CD8-positive, alpha-beta memory T cell (primary cell): ENCODE measurements around the gene APBA3. TPM values are rescaled to one million over a fixed set of nuclear protein-coding genes. Genes with fewer than 3 reads are reported as not detected.

ENCODE experiments used
- CTCF ChIA-PET: fragments of 350-600 bp; sonication (Branson Sonifier 250); formaldehyde crosslinking; loops from one replicate; lab custom pipeline; 2021; ENCODE audit warnings: antibody characterized with exemption; lab: Charles Lee
- POLR2A ChIA-PET: fragments of 350-600 bp; sonication (Branson Sonifier 250); formaldehyde crosslinking; loops from one replicate; lab custom pipeline; 2021; ENCODE audit warnings: antibody characterized with exemption; lab: Charles Lee
- DNase-seq, 5 donors: peaks; one replicate each; pipeline versions ENCODE4 v3.0.0 to v3.0.0-alpha.2; 2020 to 2022; ENCODE audit warnings: mixed read lengths in 1 of 5
- H3K27ac ChIP-seq: one replicate; pipeline ENCODE4 v1.7.0; 2013; ENCODE audit warnings: low read depth, mild to moderate bottlenecking, low read length, moderate library complexity
- H3K27me3 ChIP-seq: 2 replicates; pipeline ENCODE4 v1.7.0; 2013; ENCODE audit warnings: low read length, mild to moderate bottlenecking; ENCODE audit not compliant: insufficient read depth, poor library complexity, severe bottlenecking
- H3K36me3 ChIP-seq: 2 replicates; pipeline ENCODE4 v1.7.0; 2013; ENCODE audit warnings: mild to moderate bottlenecking, low read length, moderate library complexity; ENCODE audit not compliant: insufficient read depth
- H3K4me1 ChIP-seq: 2 replicates; pipeline ENCODE4 v1.7.0; 2013; ENCODE audit warnings: mild to moderate bottlenecking, low read length, moderate library complexity; ENCODE audit not compliant: insufficient read depth
- H3K4me3 ChIP-seq: 2 replicates; pipeline ENCODE4 v1.7.0; 2013; ENCODE audit warnings: mild to moderate bottlenecking, low read length
- H3K9me3 ChIP-seq: 2 replicates; pipeline ENCODE4 v1.7.0; 2013; ENCODE audit warnings: mild to moderate bottlenecking, low read length
- H3K27ac Mint-ChIP-seq, 8 donors: one replicate each; pipeline ENCODE4 v1.8.0; 2020 to 2021; ENCODE audit warnings: mixed read lengths in 8 of 8, mild to moderate bottlenecking in 6 of 8, inconsistent platforms in 3 of 8, moderate library complexity in 3 of 8
- H3K27me3 Mint-ChIP-seq, 2 donors: one replicate each; pipeline ENCODE4 v1.8.0; 2020 to 2021; ENCODE audit warnings: mixed read lengths in 2 of 2, mild to moderate bottlenecking in 1 of 2, moderate library complexity in 1 of 2
- H3K36me3 Mint-ChIP-seq, 3 donors: one replicate each; pipeline ENCODE4 v1.8.0; 2020 to 2021; ENCODE audit warnings: mixed read lengths in 3 of 3, inconsistent platforms in 1 of 3, mild to moderate bottlenecking in 1 of 3
- H3K4me1 Mint-ChIP-seq, 3 donors: one replicate each; pipeline ENCODE4 v1.8.0; 2020 to 2021; ENCODE audit warnings: mixed read lengths in 3 of 3, inconsistent platforms in 1 of 3, mild to moderate bottlenecking in 1 of 3
- H3K4me3 Mint-ChIP-seq, 7 donors: one replicate each; pipeline ENCODE4 v1.8.0; 2020 to 2021; ENCODE audit warnings: mixed read lengths in 7 of 7, mild to moderate bottlenecking in 6 of 7, moderate library complexity in 4 of 7, inconsistent platforms in 2 of 7
- H3K9me3 Mint-ChIP-seq, 5 donors: one replicate each; pipeline ENCODE4 v1.8.0; 2020 to 2022; ENCODE audit warnings: mixed read lengths in 5 of 5, mild to moderate bottlenecking in 3 of 5, moderate library complexity in 2 of 5, inconsistent platforms in 1 of 5
- polyA plus RNA-seq: library from polyadenylated mRNA; unstranded; fragments of 300-500 nt; fragmentation: Illumina TruSeq; gene quantifications from one replicate; pipeline ENCODE4 v1.2.3, GENCODE V29; 2021
- total RNA-seq, 2 experiments: library from RNA; stranded (reverse); gene quantifications; one replicate each; pipeline ENCODE4 v1.2.3, GENCODE V29; 2021

Gene APBA3
- total and polyA plus RNA-seq, 3 experiments from 2014 or later = 36.3 to 40.8 (median 39.0) TPM

- POLR2A ChIA-PET = interaction anchor here (0.6 to 1.0 kb wide), 2 partner anchors 101 to 349 kb away, joined by 3 to 9 read pairs; no protein-coding TSS in a partner anchor
Measured at GRCh38 chr19:3720349-3720917, 41.1 kb downstream of the APBA3 start.

GRCh38 chr19:3719868-3720267 lies 41.6 kb downstream of the APBA3 start:
- no peak for DNase-seq
- peaks cover 7 to 20% of the 10 kb centered on the region in 2 donors for H3K27me3 Mint-ChIP-seq
- Histone ChIP-seq H3K27ac (no peak overlapping the region), H3K36me3 (no peaks in the 10 kb centered on the region), H3K27me3 (peaks cover 5% of the 10 kb centered on the region), H3K4me1 (peaks cover 16% of the 10 kb centered on the region), H3K9me3 (no peaks in the 10 kb centered on the region), H3K4me3 (no peak overlapping the region)
- CTCF ChIA-PET = interaction anchor here (0.6 to 1.5 kb wide), 4 partner anchors 9 to 93 kb away, joined by 3 to 6 read pairs (median 3); partner anchors contain the start of gene MRPL54
- H3K9me3 Mint-ChIP-seq = no peaks in the 10 kb centered on the region
- no peak overlapping the region for H3K27ac Mint-ChIP-seq
- peaks cover 9 to 18% (median 13%) of the 10 kb centered on the region in 3 donors for H3K4me1 Mint-ChIP-seq
- no peaks in the 10 kb centered on the region for H3K36me3 Mint-ChIP-seq
- no peak overlapping the region for H3K4me3 Mint-ChIP-seq
- POLR2A ChIA-PET = interaction anchor here (0.7 to 1.0 kb wide), 2 partner anchors 102 to 165 kb away, joined by 3 to 4 read pairs; no protein-coding TSS in a partner anchor

More at GRCh38 chr19:3720349-3720917, 41.1 kb downstream of the APBA3 start:
- DNase-seq = no peak
- Histone ChIP-seq H3K9me3 (no peaks in the 10 kb centered on the region), H3K4me1 (peaks cover 16% of the 10 kb centered on the region), H3K27me3 (peaks cover 5% of the 10 kb centered on the region), H3K27ac (no peak overlapping the region), H3K36me3 (no peaks in the 10 kb centered on the region), H3K4me3 (no peak overlapping the region)
- no peak overlapping the region for H3K27ac Mint-ChIP-seq
- H3K9me3 Mint-ChIP-seq = no peaks in the 10 kb centered on the region
- peaks cover 7 to 20% of the 10 kb centered on the region in 2 donors for H3K27me3 Mint-ChIP-seq
- H3K4me3 Mint-ChIP-seq = peak overlapping the region in 1 of 7 donors; percentile 81
- H3K36me3 Mint-ChIP-seq = no peaks in the 10 kb centered on the region
- H3K4me1 Mint-ChIP-seq = peaks cover 9 to 22% (median 13%) of the 10 kb centered on the region in 3 donors
- CTCF ChIA-PET = interaction anchor here (0.6 to 1.5 kb wide), 3 partner anchors 42 to 92 kb away, joined by 3 to 6 read pairs (median 3); partner anchors contain the start of gene MRPL54

DNA sequence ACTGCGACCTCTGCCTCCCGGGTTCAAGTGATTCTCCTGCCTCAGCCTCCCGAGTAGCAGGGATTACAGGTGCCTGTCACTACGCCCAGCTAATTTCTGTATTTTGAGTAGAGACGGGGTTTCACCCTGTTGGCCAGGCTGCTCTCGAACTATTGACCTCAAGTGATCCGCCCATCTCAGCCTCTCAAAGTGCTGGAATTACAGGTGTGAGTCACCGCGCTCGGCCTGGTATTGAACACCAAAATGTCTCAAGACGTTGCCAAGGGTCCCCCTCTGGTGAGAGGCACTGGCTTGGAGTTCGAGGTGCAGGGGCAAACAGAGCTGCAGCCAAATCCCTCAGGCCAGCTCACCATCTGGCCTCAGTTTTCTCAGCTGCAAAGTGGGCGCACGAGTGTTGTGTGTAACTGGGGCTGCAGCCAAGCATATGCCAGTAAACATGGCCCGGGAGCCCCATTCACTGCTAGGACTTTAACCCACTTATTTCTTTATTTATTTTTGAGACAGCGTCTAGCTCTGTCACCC lies 45.3 kb downstream of the APBA3 start:
- Mint-ChIP-seq H3K4me3 (no peak overlapping the region), H3K36me3 (no peaks in the 10 kb centered on the region), H3K27ac (peak overlapping the region in 1 of 8 donors; percentile 54), H3K4me1 (peaks cover 3 to 11% (median 7%) of the 10 kb centered on the region in 3 donors), H3K27me3 (peaks cover 6 to 11% of the 10 kb centered on the region in 2 donors), H3K9me3 (no peaks in the 10 kb centered on the region)
- Histone ChIP-seq H3K27ac (no peak overlapping the region), H3K4me1 (peaks cover 9% of the 10 kb centered on the region), H3K27me3 (peaks cover 5% of the 10 kb centered on the region), H3K36me3 (no peaks in the 10 kb centered on the region), H3K9me3 (no peaks in the 10 kb centered on the region), H3K4me3 (no peak overlapping the region)
- DNase-seq = no peak
- CTCF ChIA-PET = interaction anchor here (1.6 kb wide), 1 partner anchor 17 kb away, joined by 3 read pairs; the partner anchor contains the start of gene PIP5K1C
- POLR2A ChIA-PET = interaction anchor here (0.7 kb wide), 1 partner anchor 45 kb away, joined by 3 read pairs; no protein-coding TSS in a partner anchor

DNA sequence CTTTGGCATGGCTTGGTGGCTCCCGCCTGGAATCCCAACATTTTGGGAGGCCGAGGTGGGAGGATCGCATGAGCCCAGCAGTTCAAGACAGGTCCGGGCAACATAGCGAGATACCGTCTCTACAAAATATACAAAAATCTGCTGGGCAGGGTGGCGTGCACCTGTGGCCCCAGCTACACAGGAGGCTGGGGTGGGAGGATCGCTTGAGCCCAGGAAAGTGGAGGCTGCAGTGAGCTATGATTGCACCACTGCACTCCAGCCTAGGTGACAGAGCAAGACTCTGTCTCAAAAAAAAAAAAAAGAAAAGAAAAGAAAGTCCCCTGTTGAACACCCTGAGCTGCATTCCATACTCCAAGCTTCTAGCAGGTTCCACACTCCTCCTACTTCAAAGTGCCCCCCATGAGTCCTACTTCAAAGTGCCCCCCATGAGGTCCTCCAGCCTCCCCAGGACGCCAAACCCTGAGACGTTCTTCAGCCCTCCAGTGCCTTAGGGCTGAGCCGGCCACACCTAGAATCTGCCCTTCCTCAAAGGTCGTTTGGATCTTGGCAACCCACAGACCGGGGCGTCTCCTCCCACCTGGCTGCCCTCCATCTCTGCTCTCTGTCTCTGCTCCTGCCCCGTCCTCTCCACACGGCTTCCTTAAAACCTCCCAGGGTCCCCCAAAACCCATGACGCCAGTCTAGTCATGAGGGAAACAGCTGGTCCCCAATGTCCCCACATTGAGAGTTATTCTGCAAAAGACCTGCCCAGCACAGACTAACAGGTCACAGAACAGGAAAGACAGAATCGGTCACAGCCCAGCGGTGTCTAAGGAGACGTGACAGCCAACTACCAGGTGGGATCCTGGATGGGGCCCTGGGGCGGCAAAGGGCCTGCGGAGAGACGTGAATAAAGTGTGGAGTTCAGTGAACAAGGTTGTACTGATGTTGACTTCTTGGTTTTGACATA lies 48.6 kb downstream of the APBA3 start:
- Mint-ChIP-seq H3K27me3 (peaks cover 7 to 10% of the 10 kb centered on the region in 2 donors), H3K4me1 (peaks cover 0 to 7% (median 5%) of the 10 kb centered on the region in 3 donors), H3K27ac (no peak overlapping the region), H3K36me3 (no peaks in the 10 kb centered on the region), H3K9me3 (no peaks in the 10 kb centered on the region), H3K4me3 (no peak overlapping the region)
- Histone ChIP-seq H3K27ac (no peak overlapping the region), H3K9me3 (no peaks in the 10 kb centered on the region), H3K4me1 (no peaks in the 10 kb centered on the region), H3K36me3 (no peaks in the 10 kb centered on the region), H3K27me3 (no peaks in the 10 kb centered on the region), H3K4me3 (no peak overlapping the region)
- ChIA-PET CTCF (interaction anchor here (0.8 kb wide), 1 partner anchor 12 kb away, joined by 3 read pairs; no protein-coding TSS in a partner anchor), POLR2A (no interaction called here)
- no peak for DNase-seq

DNA sequence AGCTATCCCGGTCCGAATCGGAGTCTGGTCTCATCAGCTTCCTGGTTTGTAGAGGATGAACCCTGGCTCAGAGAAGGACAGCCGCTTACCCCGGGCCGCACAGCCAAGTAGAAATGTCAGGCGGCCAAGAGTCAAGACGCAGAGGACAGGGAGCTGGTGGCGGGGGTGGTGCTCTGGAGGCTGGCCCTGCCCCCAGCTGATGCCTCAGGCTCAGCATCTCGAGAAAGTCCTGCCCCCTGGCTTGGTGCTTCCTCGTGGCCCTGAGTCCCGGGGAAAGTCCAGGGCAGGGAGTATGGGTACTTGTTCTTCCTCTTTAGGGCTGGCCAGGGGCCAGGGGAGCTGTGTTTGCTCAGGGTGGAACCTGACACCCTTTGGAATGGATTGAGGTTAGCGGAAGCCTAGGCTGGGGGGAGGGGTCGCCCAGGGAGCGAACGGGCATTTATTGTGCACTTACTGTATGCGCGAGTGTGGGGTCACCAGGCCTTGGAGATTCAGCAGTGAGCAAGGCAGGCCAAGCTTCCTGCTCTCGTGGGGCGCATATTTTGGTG lies 51.2 kb downstream of the APBA3 start:
- CTCF ChIA-PET = interaction anchor here (1.0 kb wide), 2 partner anchors 22 to 39 kb away, joined by 3 read pairs; no protein-coding TSS in a partner anchor
- Histone ChIP-seq H3K4me1 (no peaks in the 10 kb centered on the region), H3K4me3 (no peak overlapping the region), H3K27ac (no peak overlapping the region), H3K36me3 (no peaks in the 10 kb centered on the region), H3K9me3 (no peaks in the 10 kb centered on the region), H3K27me3 (no peaks in the 10 kb centered on the region)
- no peak for DNase-seq
- POLR2A ChIA-PET = no interaction called here
- no peaks in the 10 kb centered on the region for H3K9me3 Mint-ChIP-seq
- peaks cover 1 to 8% (median 7%) of the 10 kb centered on the region in 3 donors for H3K4me1 Mint-ChIP-seq
- peaks cover 10 to 12% of the 10 kb centered on the region in 2 donors for H3K27me3 Mint-ChIP-seq
- no peak overlapping the region for H3K27ac Mint-ChIP-seq
- H3K4me3 Mint-ChIP-seq = no peak overlapping the region
- no peaks in the 10 kb centered on the region for H3K36me3 Mint-ChIP-seq

DNA sequence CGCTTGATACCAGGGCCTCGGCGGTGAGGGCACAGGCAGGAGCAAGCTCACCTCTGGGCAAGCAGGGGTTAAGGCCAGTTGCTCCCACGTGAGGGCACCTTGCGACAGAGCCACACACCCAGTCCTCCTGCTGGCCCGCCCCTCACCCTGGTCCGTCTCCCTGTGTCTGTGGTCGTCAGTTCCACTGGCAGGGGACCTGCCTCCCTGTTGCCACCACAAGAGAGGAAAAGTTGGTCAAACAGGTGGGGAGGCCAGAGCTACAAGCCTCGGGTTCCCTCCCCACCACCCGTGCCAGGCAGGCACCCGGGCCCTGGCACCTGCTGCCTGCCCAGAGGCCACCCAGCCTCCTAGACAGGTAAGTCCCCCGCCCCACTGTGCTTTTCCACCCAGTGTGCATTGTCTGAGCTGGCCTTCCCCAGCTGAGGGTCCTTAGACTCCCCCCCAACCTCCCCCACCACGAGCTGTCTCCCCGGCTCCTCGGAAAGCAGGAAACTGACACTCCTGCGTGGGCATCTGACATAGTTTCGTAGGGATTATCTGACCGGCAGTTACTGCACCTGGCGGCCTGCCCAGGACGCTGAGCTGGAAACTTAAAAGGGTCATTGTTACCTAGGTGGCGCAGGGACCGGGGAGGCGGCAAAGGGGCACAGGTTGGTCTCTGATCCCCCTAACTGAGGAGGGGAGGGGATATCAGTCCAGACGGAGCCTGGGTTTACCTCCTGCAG lies 53.1 kb downstream of the APBA3 start, which contains the start of gene TJP3:
TJP3 (plus strand) TSS at position 178 of the 725 bp plus-strand sequence. CDS start 20,049 bp downstream, outside the sequence.
- Histone ChIP-seq H3K27ac (no peak within 1 kb of the TSS), H3K36me3 (no peaks in the 10 kb centered on the region), H3K27me3 (no peaks in the 10 kb centered on the region), H3K4me3 (no peak within 1 kb of the TSS), H3K9me3 (no peaks in the 10 kb centered on the region), H3K4me1 (no peaks in the 10 kb centered on the region)
- Mint-ChIP-seq H3K27me3 (peaks cover 10 to 13% of the 10 kb centered on the region in 2 donors), H3K4me3 (no peak within 1 kb of the TSS), H3K9me3 (no peaks in the 10 kb centered on the region), H3K4me1 (peaks cover 1 to 7% (median 6%) of the 10 kb centered on the region in 3 donors), H3K27ac (peak within 1 kb of the TSS in 1 of 8 donors; percentile 17), H3K36me3 (no peaks in the 10 kb centered on the region)
- CTCF ChIA-PET = interaction anchor here (1.0 to 3.7 kb wide), 3 partner anchors 9 to 164 kb away, joined by 3 to 22 read pairs (median 3); no protein-coding TSS in a partner anchor
- POLR2A ChIA-PET = no interaction called here
- DNase-seq = no peak

DNA sequence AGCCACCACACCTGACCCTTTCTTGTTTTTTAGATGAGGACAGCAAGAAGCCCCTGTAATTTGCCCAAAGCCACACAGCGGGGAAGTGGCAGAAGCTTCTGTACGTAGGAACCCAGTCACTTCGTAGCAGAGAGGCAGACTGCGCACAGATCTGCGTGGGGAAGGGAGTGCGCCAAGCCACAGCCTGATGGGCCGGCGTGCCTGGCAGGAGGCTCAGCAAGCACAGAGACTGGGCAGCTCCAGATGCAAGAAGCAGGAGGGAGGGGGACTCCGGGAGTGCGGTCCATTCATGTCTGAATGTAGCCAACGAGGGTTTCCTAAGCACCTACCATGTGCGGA lies 53.7 kb downstream of the APBA3 start:
- Mint-ChIP-seq H3K4me1 (peaks cover under 1 to 3% (median 1%) of the 10 kb centered on the region in 3 donors), H3K27ac (peak overlapping the region in 1 of 8 donors; percentile 17), H3K36me3 (no peaks in the 10 kb centered on the region), H3K4me3 (no peak overlapping the region), H3K9me3 (no peaks in the 10 kb centered on the region), H3K27me3 (peaks cover 9 to 13% of the 10 kb centered on the region in 2 donors)
- Histone ChIP-seq H3K9me3 (no peaks in the 10 kb centered on the region), H3K27ac (no peak overlapping the region), H3K36me3 (no peaks in the 10 kb centered on the region), H3K27me3 (no peaks in the 10 kb centered on the region), H3K4me1 (no peaks in the 10 kb centered on the region), H3K4me3 (no peak overlapping the region)
- no peak for DNase-seq
- POLR2A ChIA-PET = no interaction called here
- CTCF ChIA-PET = interaction anchor here (1.8 to 3.7 kb wide), 2 partner anchors 41 to 46 kb away, joined by 10 to 22 read pairs; no protein-coding TSS in a partner anchor
